Adrenal gland (tissue), 12 donors: Measurements from ENCODE around the gene RELN. TPM values are rescaled to one million over a fixed set of nuclear protein-coding genes. Genes with fewer than 3 reads are reported as not detected.

Source experiments
- DNase-seq, 7 donors: peaks; one replicate each; pipeline ENCODE4 v3.0.0-alpha.2; 2019 to 2020
- H3K27ac ChIP-seq, 5 donors: fragments of 200-600 bp; sonication (generic) in 4 of 5; 1 replicate in 3 of 5; 2 replicates in 2 of 5; pipeline versions ENCODE4 v1.5.1 to v1.8.0; 2016 to 2020; ENCODE audit warnings: mild to moderate bottlenecking in 1 of 5
- H3K27me3 ChIP-seq: fragments of 200-600 bp; 2 replicates; pipeline ENCODE4 v1.8.0; 2021
- H3K36me3 ChIP-seq, 2 donors: fragments of 200-600 bp; replicated peaks in 1 of 2; 1 replicate in 1 of 2; 2 replicates in 1 of 2; pipeline versions ENCODE4 v1.5.1 to v1.8.0; 2018 to 2022
- H3K4me1 ChIP-seq, 2 donors: fragments of 200-600 bp; replicated peaks in 1 of 2; 1 replicate in 1 of 2; 2 replicates in 1 of 2; pipeline versions ENCODE4 v1.5.1 to v1.8.0; 2018 to 2021
- H3K4me3 ChIP-seq, 4 donors: fragments of 200-600 bp; sonication (generic) in 3 of 4; one replicate each; pipeline ENCODE4 v1.5.1; 2016 to 2018
- H3K9me3 ChIP-seq, 3 donors: fragments of 200-600 bp; sonication (generic) in 1 of 3; replicated peaks in 1 of 3; 1 replicate in 2 of 3; 2 replicates in 1 of 3; pipeline versions ENCODE4 v1.5.1 to v1.8.0; 2016 to 2021
- CTCF ChIP-seq, 6 experiments: fragments of 450-650 bp in 4 of 6; fragments of 200-600 bp in 2 of 6; sonication (generic) in 1 of 6; IDR thresholded peaks; 1 replicate in 5 of 6; 2 replicates in 1 of 6; pipeline versions ENCODE4 v1.5.1 to v1.8.0; 2016 to 2021; ENCODE audit warnings: antibody characterized with exemption in 6 of 6, mild to moderate bottlenecking in 2 of 6, moderate library complexity in 1 of 6
- POLR2A ChIP-seq, 2 donors: fragments of 450-650 bp; IDR thresholded peaks; one replicate each; pipeline ENCODE4 v1.6.1; 2017; ENCODE audit warnings: antibody characterized with exemption in 2 of 2, mild to moderate bottlenecking in 2 of 2, moderate library complexity in 1 of 2
- WGBS, 4 donors: extraction: QIAGEN DNeasy Blood & Tissue Kit in 2 of 4; methylation state at CpG; one replicate each; pipeline versions ENCODE4 v1.1.5 to v1.1.7; 2013 to 2017; 5-methylcytosine and 5-hydroxymethylcytosine counted together
- intact Hi-C, 2 donors: fragments of 100-400 bp; cut with DNase I; formaldehyde crosslinking; loops; one replicate each; pipeline versions ENCODE4 v1.14.1 to v1.15.0; 2022 to 2023
- polyA plus RNA-seq, 3 donors: library from polyadenylated mRNA; stranded (reverse); fragments of 200-250 nt in 2 of 3; fragments of 350-450 nt in 1 of 3; fragmentation: Illumina TruSeq in 1 of 3; extraction: RNeasy Lipid Tissue Mini Kit (QIAGEN cat#74804) in 1 of 3; gene quantifications; one replicate each; pipeline ENCODE4 v1.2.3, GENCODE V29; 2013 to 2014
- total RNA-seq, 9 donors: library from RNA; depleted of rRNA in 4 of 9; stranded (reverse); fragments of >200 nt in 4 of 9; fragments of 120-200 nt in 1 of 9; fragmentation: NEBNext Ultra II Directional in 1 of 9; extraction: Animal tissue kit (Norgen Biotek cat#: 25700) in 1 of 9; gene quantifications; one replicate each; pipeline versions ENCODE4 v1.1.0 to v1.2.4, GENCODE V29; 2013 to 2023
- donor health status: healthy with polysubstance abuse.
- donor health status: Bipolar disorder and iron deficiency.
- donor health status: DM: yes; HTN: yes; CAD: no.
- donor health status: DM: no; HTN: no; CAD: no.
- donor health status: DM: no; HTN: no; CAD: no.
- donor health status: DM: yes; HTN: yes; CAD: no.

The RELN gene
- total and polyA plus RNA-seq, 12 donors: 0.88 to 7.9 (median 2.3) TPM

GRCh38 chr7:103532955-103533354, 456.5 kb downstream of the RELN start:
- H3K4me1 ChIP-seq: no peaks in the 10 kb centered on the region
- WGBS, 4 donors: 85 to 89% (median 86%) methylated on average over 5 of the region's 5 CpGs
- no peak for TF ChIP-seq POLR2A (IDR thresholded peaks at IDR 0.05)
- no peak for TF ChIP-seq CTCF (IDR thresholded peaks at IDR 0.05)
- H3K36me3 ChIP-seq: no peaks in the 10 kb centered on the region
- intact Hi-C loops: no loop called here
- no peak overlapping the region for H3K27ac ChIP-seq
- no peak overlapping the region for H3K4me3 ChIP-seq
- no peak for DNase-seq
- no peaks in the 10 kb centered on the region for H3K27me3 ChIP-seq
- H3K9me3 ChIP-seq: no peaks in the 10 kb centered on the region

- Histone ChIP-seq H3K4me3 (no peak overlapping the region), H3K36me3 (no peaks in the 10 kb centered on the region), H3K9me3 (no peaks in the 10 kb centered on the region), H3K4me1 (no peaks in the 10 kb centered on the region), H3K27me3 (no peaks in the 10 kb centered on the region), H3K27ac (no peak overlapping the region)
- intact Hi-C loops: no loop called here
- WGBS, 4 donors: 76 to 90% (median 84%) methylated on average over 2 of the region's 2 CpGs
- no peak for TF ChIP-seq POLR2A (IDR thresholded peaks at IDR 0.05)
- no peak for TF ChIP-seq CTCF (IDR thresholded peaks at IDR 0.05)
- DNase-seq: no peak
These were observed 461.3 kb downstream of the RELN start for GRCh38 chr7:103528152-103528551.

GRCh38 chr7:103525937-103526336, 463.5 kb downstream of the RELN start:
- no peak overlapping the region for H3K4me3 ChIP-seq
- TF ChIP-seq CTCF (IDR thresholded peaks at IDR 0.05) (no peak), POLR2A (IDR thresholded peaks at IDR 0.05) (no peak)
- H3K36me3 ChIP-seq: no peaks in the 10 kb centered on the region
- H3K27ac ChIP-seq: no peak overlapping the region
- WGBS, 4 donors: 38 to 63% (median 46%) methylated on average over 1 of the region's 1 CpG
- no peaks in the 10 kb centered on the region for H3K9me3 ChIP-seq
- no peaks in the 10 kb centered on the region for H3K27me3 ChIP-seq
- no peak for DNase-seq
- no peaks in the 10 kb centered on the region for H3K4me1 ChIP-seq
- intact Hi-C loops: no loop called here

GRCh38 chr7:103524042-103524907, 465.2 kb downstream of the RELN start:
- DNase-seq: peak in 2 of 7 donors; percentile 10 to 27
- H3K9me3 ChIP-seq: no peaks in the 10 kb centered on the region
- no peaks in the 10 kb centered on the region for H3K4me1 ChIP-seq
- intact Hi-C loops: no loop called here
- no peak overlapping the region for H3K27ac ChIP-seq
- H3K4me3 ChIP-seq: no peak overlapping the region
- 27 to 29% (median 28%) methylated on average over 9 of the region's 9 CpGs for WGBS, 4 donors
- H3K36me3 ChIP-seq: no peaks in the 10 kb centered on the region
- TF ChIP-seq POLR2A (IDR thresholded peaks at IDR 0.05) (no peak), CTCF (IDR thresholded peaks at IDR 0.05) (peak in 5 of 6 experiments; percentile 31 to 54 (median 41))
- H3K27me3 ChIP-seq: no peaks in the 10 kb centered on the region
